PC-9 (cell line): Measurements from ENCODE around the gene SMG9.

ENCODE experiments used
- EZH2 ChIP-seq: fragments of 200-600 bp; sonication (generic); IDR thresholded peaks from 2 replicates; pipeline ENCODE4 v1.8.0; 2017; ENCODE audit warnings: antibody characterized with exemption, low read depth
- TF ChIP-seq, protein P1 (sequence below): fragments of 200-600 bp; sonication (generic); conservative IDR thresholded peaks from 2 replicates; pipeline ENCODE4 v1.6.1; 2017; ENCODE audit warnings: mixed run types, antibody characterized with exemption, mild to moderate bottlenecking, moderate library complexity

DNA sequence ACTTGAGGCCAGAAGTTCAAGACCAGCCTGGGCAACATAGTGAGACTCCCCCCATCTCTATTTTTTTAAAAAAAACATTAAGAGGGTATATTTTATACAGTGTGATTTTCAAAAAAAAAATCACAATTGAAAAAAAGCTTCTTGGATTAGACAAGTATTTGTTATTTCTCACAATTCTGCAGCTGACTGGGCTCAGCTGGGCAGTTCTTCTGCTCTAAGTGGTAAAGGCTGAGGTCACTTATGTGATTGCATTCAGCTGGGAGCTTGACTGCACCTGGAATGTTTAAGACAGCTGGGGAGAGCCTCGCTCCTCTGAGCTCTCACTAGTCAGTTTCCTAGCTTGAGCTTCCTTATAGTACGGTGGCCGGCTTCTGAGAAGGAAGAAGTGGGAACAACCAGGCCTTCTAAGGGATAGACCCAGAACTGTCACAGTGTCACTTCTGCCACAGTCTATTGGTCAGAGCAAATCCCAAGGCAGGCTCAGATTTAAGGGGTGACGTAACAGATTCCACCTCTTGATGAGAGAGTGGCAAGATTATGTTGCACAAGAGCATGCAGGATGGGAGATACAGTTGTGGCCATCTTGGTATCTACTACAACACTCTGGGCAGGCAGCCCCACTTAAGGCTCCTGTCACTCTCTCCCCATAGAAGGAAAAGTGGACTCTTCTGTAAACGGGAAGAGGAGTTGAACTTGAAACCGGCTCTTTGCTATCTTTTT, 58.6 kb downstream of the SMG9 start:
- TF ChIP-seq, protein P1, sequence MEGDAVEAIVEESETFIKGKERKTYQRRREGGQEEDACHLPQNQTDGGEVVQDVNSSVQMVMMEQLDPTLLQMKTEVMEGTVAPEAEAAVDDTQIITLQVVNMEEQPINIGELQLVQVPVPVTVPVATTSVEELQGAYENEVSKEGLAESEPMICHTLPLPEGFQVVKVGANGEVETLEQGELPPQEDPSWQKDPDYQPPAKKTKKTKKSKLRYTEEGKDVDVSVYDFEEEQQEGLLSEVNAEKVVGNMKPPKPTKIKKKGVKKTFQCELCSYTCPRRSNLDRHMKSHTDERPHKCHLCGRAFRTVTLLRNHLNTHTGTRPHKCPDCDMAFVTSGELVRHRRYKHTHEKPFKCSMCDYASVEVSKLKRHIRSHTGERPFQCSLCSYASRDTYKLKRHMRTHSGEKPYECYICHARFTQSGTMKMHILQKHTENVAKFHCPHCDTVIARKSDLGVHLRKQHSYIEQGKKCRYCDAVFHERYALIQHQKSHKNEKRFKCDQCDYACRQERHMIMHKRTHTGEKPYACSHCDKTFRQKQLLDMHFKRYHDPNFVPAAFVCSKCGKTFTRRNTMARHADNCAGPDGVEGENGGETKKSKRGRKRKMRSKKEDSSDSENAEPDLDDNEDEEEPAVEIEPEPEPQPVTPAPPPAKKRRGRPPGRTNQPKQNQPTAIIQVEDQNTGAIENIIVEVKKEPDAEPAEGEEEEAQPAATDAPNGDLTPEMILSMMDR, result no peak
- TF ChIP-seq EZH2, result no peak
